Esophagus muscularis mucosa (tissue), 4 donors: Measurements from ENCODE around the gene CACNB4. TPM values are rescaled to one million over a fixed set of nuclear protein-coding genes. Genes with fewer than 3 reads are reported as not detected.

Experiments used
- DNase-seq: peaks from one replicate; pipeline ENCODE4 v3.0.0-alpha.2; 2017; ENCODE audit errors: extremely low spot score
- H3K27ac ChIP-seq, 4 donors: fragments of 200-600 bp; sonication (generic); replicated peaks in 1 of 4; 1 replicate in 3 of 4; 2 replicates in 1 of 4; pipeline ENCODE4 v1.5.1; 2016 to 2019; ENCODE audit warnings: mild to moderate bottlenecking in 1 of 4
- H3K27me3 ChIP-seq, 4 donors: fragments of 200-600 bp; sonication (generic); one replicate each; pipeline versions ENCODE4 v1.5.1 to v1.6.0; 2016 to 2019
- H3K36me3 ChIP-seq, 4 donors: fragments of 200-600 bp; sonication (generic); one replicate each; pipeline ENCODE4 v1.5.1; 2016 to 2019
- H3K4me1 ChIP-seq, 4 donors: fragments of 200-600 bp; sonication (generic); one replicate each; pipeline ENCODE4 v1.5.1; 2016 to 2019
- H3K4me3 ChIP-seq, 4 donors: fragments of 200-600 bp; sonication (generic); 1 replicate in 2 of 4; 2 replicates in 2 of 4; pipeline ENCODE4 v1.5.1; 2016 to 2019; ENCODE audit warnings: mild to moderate bottlenecking in 4 of 4, moderate library complexity in 1 of 4
- H3K9me3 ChIP-seq, 4 donors: fragments of 200-600 bp; sonication (generic); 1 replicate in 3 of 4; 2 replicates in 1 of 4; pipeline ENCODE4 v1.5.1; 2016 to 2019
- CTCF ChIP-seq, 3 experiments: fragments of 200-600 bp in 2 of 3; fragments of 450-650 bp in 1 of 3; sonication (generic) in 2 of 3; IDR thresholded peaks; one replicate each; pipeline ENCODE4 v1.5.1; 2017 to 2019; ENCODE audit warnings: antibody characterized with exemption in 3 of 3, mild to moderate bottlenecking in 2 of 3, moderate library complexity in 1 of 3
- EP300 ChIP-seq: sonication (generic); formaldehyde crosslinking; IDR thresholded peaks from one replicate; pipeline ENCODE4 v1.6.1; 2017; ENCODE audit warnings: antibody characterized with exemption
- POLR2A ChIP-seq: fragments of 450-650 bp; IDR thresholded peaks from one replicate; pipeline ENCODE4 v1.6.1; 2017; ENCODE audit warnings: antibody characterized with exemption, moderate library complexity, mild to moderate bottlenecking, low read depth
- POLR2AphosphoS5 ChIP-seq, 2 donors: sonication (generic); formaldehyde crosslinking; IDR thresholded peaks; one replicate each; pipeline ENCODE4 v1.6.1; 2017; ENCODE audit warnings: antibody characterized with exemption in 2 of 2
- WGBS: methylation state at CpG from one replicate; pipeline ENCODE4 v1.1.5; 2018; 5-methylcytosine and 5-hydroxymethylcytosine counted together
- intact Hi-C: fragments of 100-400 bp; cut with DNase I; formaldehyde crosslinking; loops from one replicate; pipeline ENCODE4 v1.15.1; 2023
- total RNA-seq, 4 donors: library from RNA; depleted of rRNA; stranded (reverse); fragments of >200 nt; gene quantifications; one replicate each; pipeline versions ENCODE4 v1.1.0 to v1.2.1, GENCODE V29; 2016

The CACNB4 gene
- total RNA-seq, 4 donors from 2014 or later, result 1.7 to 3.5 (median 2.3) TPM

- Histone ChIP-seq H3K27me3 (no peaks in the 10 kb centered on the region), H3K4me1 (peaks cover 0 to 4% (median 1%) of the 10 kb centered on the region in 4 donors), H3K27ac (no peak overlapping the region), H3K36me3 (no peaks in the 10 kb centered on the region), H3K9me3 (no peaks in the 10 kb centered on the region), H3K4me3 (no peak overlapping the region)
- intact Hi-C loops, result no loop called here
- WGBS, result 100% methylated on average over 2 of the region's 7 CpGs
- DNase-seq, result no peak
- no peak for TF ChIP-seq EP300
- TF ChIP-seq CTCF (IDR thresholded peaks at IDR 0.05), result no peak
- no peak for TF ChIP-seq POLR2A
- no peak for TF ChIP-seq POLR2AphosphoS5 (IDR thresholded peaks at IDR 0.05)
These were observed 120.1 kb downstream of the CACNB4 start for GRCh38 chr2:151978709-151979108.

- DNase-seq, result no peak
- Histone ChIP-seq H3K36me3 (no peaks in the 10 kb centered on the region), H3K9me3 (no peaks in the 10 kb centered on the region), H3K4me3 (no peak overlapping the region), H3K27me3 (no peaks in the 10 kb centered on the region), H3K4me1 (peaks cover 0 to 10% (median 6%) of the 10 kb centered on the region in 4 donors), H3K27ac (no peak overlapping the region)
- intact Hi-C loops, result no loop called here
- TF ChIP-seq POLR2A, result no peak
- TF ChIP-seq POLR2AphosphoS5 (IDR thresholded peaks at IDR 0.05), result no peak
- no peak for TF ChIP-seq EP300
- TF ChIP-seq CTCF (IDR thresholded peaks at IDR 0.05), result no peak
- 77% methylated on average over 3 of the region's 3 CpGs for WGBS
These were observed 121.2 kb downstream of the CACNB4 start for GRCh38 chr2:151977631-151978030.

- peaks cover 0 to 10% (median 6%) of the 10 kb centered on the region in 4 donors for H3K4me1 ChIP-seq
- no peaks in the 10 kb centered on the region for H3K27me3 ChIP-seq
- H3K9me3 ChIP-seq, result no peaks in the 10 kb centered on the region
- no peak for DNase-seq
- TF ChIP-seq POLR2A (no peak), CTCF (IDR thresholded peaks at IDR 0.05) (no peak), POLR2AphosphoS5 (IDR thresholded peaks at IDR 0.05) (no peak), EP300 (no peak)
- H3K27ac ChIP-seq, result no peak overlapping the region
- 88% methylated on average over 2 of the region's 2 CpGs for WGBS
- H3K36me3 ChIP-seq, result no peaks in the 10 kb centered on the region
- no peak overlapping the region for H3K4me3 ChIP-seq
- intact Hi-C loops, result no loop called here
These were observed 121.9 kb downstream of the CACNB4 start for GRCh38 chr2:151976945-151977353.

DNA sequence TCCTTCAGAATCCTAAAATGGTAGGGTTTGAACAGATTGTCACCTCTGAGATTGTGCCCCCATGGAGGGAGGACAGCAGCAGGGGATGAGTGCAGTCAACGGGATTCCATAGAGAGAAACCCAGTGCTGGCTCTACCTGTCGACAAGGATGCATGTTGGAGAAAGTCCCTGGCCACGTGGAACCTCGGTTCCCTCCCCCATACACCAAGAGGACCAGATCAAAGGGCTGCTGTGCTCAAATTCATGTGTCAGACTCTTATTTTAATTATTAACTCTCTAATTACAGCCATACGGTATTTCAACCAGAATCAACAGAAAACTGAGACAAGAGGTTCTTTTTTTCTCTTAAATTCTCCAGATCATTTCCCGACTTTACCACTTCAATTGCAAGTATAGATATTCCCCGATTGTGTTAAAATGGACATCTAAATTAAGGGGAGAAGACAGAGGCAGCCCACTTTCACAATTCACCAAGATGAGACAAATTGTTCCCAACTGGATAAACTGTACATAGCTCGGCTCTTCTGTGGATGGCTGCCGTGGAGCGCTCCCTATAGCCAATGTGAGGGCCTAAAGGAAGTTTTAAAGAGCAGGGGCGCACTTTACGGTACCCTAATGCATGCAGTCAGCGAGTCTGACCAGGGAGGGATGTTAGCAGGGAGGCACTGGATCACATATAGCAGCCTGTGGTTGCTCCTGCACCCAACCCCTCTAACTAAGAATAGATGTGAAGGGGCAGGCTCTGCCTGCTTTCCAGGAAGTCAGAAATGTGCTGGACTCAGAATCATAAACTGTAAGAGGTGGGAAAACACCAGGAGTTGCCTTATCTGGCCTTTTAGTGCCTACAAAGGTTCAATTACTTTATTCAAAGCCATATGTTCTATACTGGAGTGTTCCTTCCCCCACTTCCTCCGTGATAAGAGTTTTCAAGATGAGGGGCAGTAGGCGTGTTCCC, 123.1 kb downstream of the CACNB4 start:
- H3K27me3 ChIP-seq, result no peaks in the 10 kb centered on the region
- H3K9me3 ChIP-seq, result no peaks in the 10 kb centered on the region
- H3K4me1 ChIP-seq, result peaks cover 0 to 10% (median 6%) of the 10 kb centered on the region in 4 donors
- H3K4me3 ChIP-seq, result no peak overlapping the region
- no peak for DNase-seq
- WGBS, result 94% methylated on average over 15 of the region's 15 CpGs
- H3K36me3 ChIP-seq, result no peaks in the 10 kb centered on the region
- no peak overlapping the region for H3K27ac ChIP-seq
- intact Hi-C loops, result no loop called here
- TF ChIP-seq POLR2AphosphoS5 (IDR thresholded peaks at IDR 0.05), result no peak

DNA sequence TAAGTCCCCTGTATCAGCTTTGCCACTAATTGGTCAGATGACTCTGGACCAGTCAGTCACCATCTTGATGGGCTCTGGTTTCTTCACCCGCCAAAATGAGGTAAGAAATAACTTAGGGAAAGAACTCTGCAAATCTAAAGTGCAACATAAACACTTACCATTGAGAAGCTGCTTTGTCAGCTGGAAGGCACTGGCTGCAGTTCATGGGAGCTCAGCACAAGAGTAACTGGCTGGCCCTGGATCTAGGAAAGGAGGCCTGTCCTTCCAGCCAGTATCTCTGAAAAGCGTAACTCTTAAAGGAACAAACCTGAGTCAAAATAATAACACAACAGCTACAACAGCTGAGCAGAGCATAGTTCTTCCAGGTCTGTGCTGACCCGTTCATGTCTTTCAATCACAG, 123.9 kb downstream of the CACNB4 start:
- TF ChIP-seq POLR2A, result no peak
- TF ChIP-seq POLR2AphosphoS5 (IDR thresholded peaks at IDR 0.05), result no peak
- TF ChIP-seq CTCF (IDR thresholded peaks at IDR 0.05), result no peak
- no peak for TF ChIP-seq EP300
- no peak for DNase-seq
- intact Hi-C loops, result no loop called here
- Histone ChIP-seq H3K27me3 (no peaks in the 10 kb centered on the region), H3K36me3 (no peaks in the 10 kb centered on the region), H3K4me3 (no peak overlapping the region), H3K4me1 (peaks cover 0 to 10% (median 6%) of the 10 kb centered on the region in 4 donors), H3K9me3 (no peaks in the 10 kb centered on the region), H3K27ac (no peak overlapping the region)
- WGBS, result 91% methylated on average over 3 of the region's 3 CpGs
